Sigmoid colon (tissue), 4 donors: ENCODE data around the gene MMP25.

Experiments used
- CTCF ChIP-seq, 4 experiments: fragments of 450-650 bp in 3 of 4; fragments of 200-600 bp in 1 of 4; IDR thresholded peaks; one replicate each; pipeline ENCODE4 v1.5.1; 2016 to 2019; ENCODE audit warnings: antibody characterized with exemption in 4 of 4, mild to moderate bottlenecking in 3 of 4, moderate library complexity in 2 of 4
- EP300 ChIP-seq, 4 donors: sonication (generic); formaldehyde crosslinking; IDR thresholded peaks; one replicate each; pipeline ENCODE4 v1.6.1; 2017; ENCODE audit warnings: antibody characterized with exemption in 4 of 4
- POLR2A ChIP-seq, 2 donors: fragments of 450-650 bp; IDR thresholded peaks; one replicate each; pipeline ENCODE4 v1.6.1; 2016; ENCODE audit warnings: antibody characterized with exemption in 2 of 2, mild to moderate bottlenecking in 2 of 2, moderate library complexity in 2 of 2
- POLR2AphosphoS5 ChIP-seq, 4 donors: sonication (generic); formaldehyde crosslinking; IDR thresholded peaks; one replicate each; pipeline ENCODE4 v1.6.1; 2017; ENCODE audit warnings: antibody characterized with exemption in 4 of 4

GRCh38 chr16:3017344-3017743 lies 29.0 kb upstream of the MMP25 start:
- TF ChIP-seq POLR2A (IDR thresholded peaks at IDR 0.05), result no peak
- no peak for TF ChIP-seq POLR2AphosphoS5 (IDR thresholded peaks at IDR 0.05)
- TF ChIP-seq CTCF (IDR thresholded peaks at IDR 0.05), result no peak
- TF ChIP-seq EP300 (IDR thresholded peaks at IDR 0.05), result no peak
